Liver (tissue), 9 donors: ENCODE measurements around the gene PPP1R3G. TPM values are rescaled to one million over a fixed set of nuclear protein-coding genes. Genes with fewer than 3 reads are reported as not detected.
A peak's percentile ranks its signal among the peaks of the same experiment; 100 is the strongest.

ENCODE experiments used
- DNase-seq: peaks from one replicate; pipeline ENCODE4 v3.0.0-alpha.2; 2017; ENCODE audit warnings: low spot score
- H3K27ac ChIP-seq, 2 donors: one replicate each; pipeline ENCODE4 v1.7.0; 2013; ENCODE audit warnings: inconsistent platforms in 2 of 2, low read length in 2 of 2, control low read depth in 1 of 2, low read depth in 1 of 2, mild to moderate bottlenecking in 1 of 2
- H3K27me3 ChIP-seq, 4 donors: one replicate each; pipeline versions ENCODE4 v1.6.1 to v1.7.0; 2013; ENCODE audit warnings: low read length in 3 of 4, inconsistent platforms in 1 of 4, mild to moderate bottlenecking in 1 of 4, moderate library complexity in 1 of 4; ENCODE audit not compliant: control insufficient read depth in 4 of 4, insufficient read depth in 4 of 4
- H3K36me3 ChIP-seq, 4 donors: one replicate each; pipeline versions ENCODE4 v1.6.1 to v1.7.0; 2013; ENCODE audit warnings: low read length in 3 of 4, mild to moderate bottlenecking in 3 of 4, low read depth in 1 of 4, moderate library complexity in 1 of 4; ENCODE audit not compliant: control insufficient read depth in 4 of 4, insufficient read depth in 3 of 4
- H3K4me1 ChIP-seq, 4 donors: one replicate each; pipeline versions ENCODE4 v1.6.1 to v1.7.0; 2013; ENCODE audit warnings: low read length in 3 of 4, mild to moderate bottlenecking in 3 of 4, moderate library complexity in 1 of 4; ENCODE audit not compliant: control insufficient read depth in 4 of 4, insufficient read depth in 4 of 4
- H3K4me3 ChIP-seq, 3 donors: one replicate each; pipeline versions ENCODE4 v1.6.1 to v1.7.0; 2013; ENCODE audit warnings: low read length in 3 of 3, control low read depth in 1 of 3, low read depth in 1 of 3, mild to moderate bottlenecking in 1 of 3
- H3K9ac ChIP-seq, 2 donors: one replicate each; pipeline ENCODE4 v1.7.0; 2013; ENCODE audit warnings: low read length in 2 of 2, mild to moderate bottlenecking in 2 of 2, moderate library complexity in 2 of 2, control low read depth in 1 of 2, low read depth in 1 of 2
- H3K9me3 ChIP-seq, 4 donors: one replicate each; pipeline versions ENCODE4 v1.6.1 to v1.7.0; 2013; ENCODE audit warnings: low read length in 3 of 4; ENCODE audit not compliant: control insufficient read depth in 4 of 4
- EGR1 ChIP-seq, 2 donors: IDR thresholded peaks; 2 replicates each; pipeline ENCODE4 v1.6.1; 2016 to 2018; ENCODE audit warnings: antibody characterized with exemption in 2 of 2, low read depth in 2 of 2
- FOXA1 ChIP-seq: IDR thresholded peaks from 2 replicates; pipeline ENCODE4 v1.6.1; 2016; ENCODE audit warnings: antibody characterized with exemption
- FOXA2 ChIP-seq: IDR thresholded peaks from 2 replicates; pipeline ENCODE4 v1.6.1; 2016; ENCODE audit warnings: antibody characterized with exemption
- NR2F2 ChIP-seq: IDR thresholded peaks from 2 replicates; pipeline ENCODE4 v1.6.1; 2016; ENCODE audit warnings: antibody characterized with exemption
- RXRA ChIP-seq, 2 donors: IDR thresholded peaks; 2 replicates each; pipeline ENCODE4 v1.6.1; 2017 to 2018; ENCODE audit warnings: antibody characterized with exemption in 2 of 2, mild to moderate bottlenecking in 1 of 2
- SP1 ChIP-seq: IDR thresholded peaks from 2 replicates; pipeline ENCODE4 v1.6.1; 2018; ENCODE audit warnings: antibody characterized with exemption, mild to moderate bottlenecking
- TAF1 ChIP-seq: conservative IDR thresholded peaks from 2 replicates; pipeline ENCODE4 v1.6.1; 2016; ENCODE audit warnings: antibody characterized with exemption, mild to moderate bottlenecking
- WGBS: extraction: QIAGEN DNeasy Blood & Tissue Kit; methylation state at CpG from one replicate; pipeline ENCODE4 v1.1.7; 2013; 5-methylcytosine and 5-hydroxymethylcytosine counted together
- polyA plus RNA-seq, 2 donors: library from polyadenylated mRNA; stranded (reverse) in 1 of 2; unstranded in 1 of 2; fragments of 200-250 nt in 1 of 2; fragments of >200 nt in 1 of 2; fragmentation: Nextera tagmentation in 1 of 2; extraction: Ambion mirVana in 1 of 2; gene quantifications; one replicate each; pipeline versions ENCODE4 v1.2.1 to v1.2.3, GENCODE V29; 2013 to 2015
- total RNA-seq, 2 donors: library from RNA; depleted of rRNA; stranded (reverse); fragments of >200 nt; gene quantifications; one replicate each; pipeline ENCODE4 v1.2.3, GENCODE V29; 2014
- TF ChIP-seq, protein P1 (sequence below): IDR thresholded peaks from 2 replicates; pipeline ENCODE4 v1.6.1; 2016; ENCODE audit warnings: antibody characterized with exemption
- TF ChIP-seq, protein P2 (sequence below): fragments of 150-350 bp; IDR thresholded peaks from 2 replicates; pipeline ENCODE4 v1.5.1; 2017; ENCODE audit warnings: improper control_type of control experiment, low read depth, low read length; ENCODE audit not compliant: missing input control
- TF ChIP-seq, protein P3 (sequence below): IDR thresholded peaks from 2 replicates; pipeline ENCODE4 v1.6.1; 2016; ENCODE audit warnings: antibody characterized with exemption, mild to moderate bottlenecking
- TF ChIP-seq, protein P4 (sequence below): IDR thresholded peaks from 2 replicates; pipeline ENCODE4 v1.6.1; 2016; ENCODE audit warnings: antibody characterized with exemption
- donor health status: healthy.
- donor health status: healthy.
- donor health status: healthy.
- donor health status: healthy.
- donor health status: healthy.

The PPP1R3G gene
- total and polyA plus RNA-seq, 4 donors: 0.25 to 3.0 (median 0.47) TPM

DNA sequence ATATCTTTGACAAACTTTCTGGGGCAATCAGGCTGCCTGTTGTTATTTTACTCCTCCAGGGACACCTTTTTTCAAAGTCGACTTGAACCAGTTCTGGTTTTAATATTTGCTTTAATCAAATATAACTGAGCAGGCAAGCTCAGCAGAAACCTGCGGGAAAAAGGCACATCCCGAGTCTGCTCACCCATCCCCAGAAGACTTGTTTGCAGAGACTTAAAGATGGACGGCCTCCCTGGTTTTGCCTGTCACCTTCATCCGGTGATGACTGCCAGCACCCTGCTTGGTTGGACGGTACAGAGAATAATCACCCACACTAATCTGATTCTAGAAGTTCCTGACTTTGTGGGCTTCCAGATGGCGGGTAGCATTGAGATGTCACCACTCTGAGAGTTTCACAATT lies 36.8 kb downstream of the PPP1R3G start:
- peak overlapping the region; percentile 4 to 49 for H3K9ac ChIP-seq
- 47% methylated on average over 7 of the region's 7 CpGs for WGBS
- no peaks in the 10 kb centered on the region for H3K27me3 ChIP-seq
- H3K4me1 ChIP-seq: peaks cover 15 to 35% (median 22%) of the 10 kb centered on the region in 4 donors
- no peaks in the 10 kb centered on the region for H3K36me3 ChIP-seq
- no peak for DNase-seq
- no peaks in the 10 kb centered on the region for H3K9me3 ChIP-seq
- no peak overlapping the region for H3K4me3 ChIP-seq
- TF ChIP-seq, protein P1, sequence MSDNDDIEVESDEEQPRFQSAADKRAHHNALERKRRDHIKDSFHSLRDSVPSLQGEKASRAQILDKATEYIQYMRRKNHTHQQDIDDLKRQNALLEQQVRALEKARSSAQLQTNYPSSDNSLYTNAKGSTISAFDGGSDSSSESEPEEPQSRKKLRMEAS: no peak
- TF ChIP-seq NR2F2: peak; percentile 1
- TF ChIP-seq EGR1 (IDR thresholded peaks at IDR 0.05; ENCODE audit: low read depth in 2 of 2): no peak
- peak overlapping the region; percentile 87 to 96 for H3K27ac ChIP-seq

DNA sequence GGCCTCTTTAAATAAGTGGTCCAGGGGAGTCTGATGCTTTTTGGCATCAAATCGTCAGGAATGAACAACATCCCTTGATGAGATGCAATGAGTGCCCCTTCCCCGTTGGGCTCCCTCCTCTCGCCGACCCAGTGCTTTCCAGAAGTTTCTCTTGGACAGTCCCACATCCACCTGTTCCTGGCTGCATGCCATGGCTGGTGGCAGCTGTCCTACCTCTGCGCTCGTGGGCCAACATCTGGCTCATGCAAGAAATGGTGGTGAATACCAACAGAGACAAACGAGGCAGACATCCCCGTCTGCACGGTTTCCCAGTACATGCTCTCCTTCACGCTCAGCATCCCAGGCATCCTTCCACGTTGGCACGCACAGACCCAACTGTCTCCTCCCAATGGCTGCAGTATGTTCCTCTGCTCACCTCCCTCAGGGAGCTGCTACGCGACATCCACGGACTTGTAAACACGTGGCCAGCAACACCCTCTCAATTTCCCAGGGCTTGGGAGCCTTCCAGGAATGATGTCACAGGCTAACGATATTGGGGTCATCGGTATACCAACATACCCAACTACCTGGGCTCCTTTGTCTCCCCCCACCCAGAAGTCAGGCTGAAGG lies 37.5 kb downstream of the PPP1R3G start:
- Histone ChIP-seq H3K4me3 (no peak overlapping the region), H3K27me3 (no peaks in the 10 kb centered on the region), H3K27ac (peak overlapping the region; percentile 87 to 96), H3K9me3 (no peaks in the 10 kb centered on the region), H3K9ac (peak overlapping the region; percentile 4 to 49), H3K4me1 (peaks cover 15 to 35% (median 22%) of the 10 kb centered on the region in 4 donors), H3K36me3 (no peaks in the 10 kb centered on the region)
- DNase-seq: no peak
- no peak for TF ChIP-seq NR2F2
- TF ChIP-seq SP1: no peak
- no peak for TF ChIP-seq FOXA2
- TF ChIP-seq, protein P2, sequence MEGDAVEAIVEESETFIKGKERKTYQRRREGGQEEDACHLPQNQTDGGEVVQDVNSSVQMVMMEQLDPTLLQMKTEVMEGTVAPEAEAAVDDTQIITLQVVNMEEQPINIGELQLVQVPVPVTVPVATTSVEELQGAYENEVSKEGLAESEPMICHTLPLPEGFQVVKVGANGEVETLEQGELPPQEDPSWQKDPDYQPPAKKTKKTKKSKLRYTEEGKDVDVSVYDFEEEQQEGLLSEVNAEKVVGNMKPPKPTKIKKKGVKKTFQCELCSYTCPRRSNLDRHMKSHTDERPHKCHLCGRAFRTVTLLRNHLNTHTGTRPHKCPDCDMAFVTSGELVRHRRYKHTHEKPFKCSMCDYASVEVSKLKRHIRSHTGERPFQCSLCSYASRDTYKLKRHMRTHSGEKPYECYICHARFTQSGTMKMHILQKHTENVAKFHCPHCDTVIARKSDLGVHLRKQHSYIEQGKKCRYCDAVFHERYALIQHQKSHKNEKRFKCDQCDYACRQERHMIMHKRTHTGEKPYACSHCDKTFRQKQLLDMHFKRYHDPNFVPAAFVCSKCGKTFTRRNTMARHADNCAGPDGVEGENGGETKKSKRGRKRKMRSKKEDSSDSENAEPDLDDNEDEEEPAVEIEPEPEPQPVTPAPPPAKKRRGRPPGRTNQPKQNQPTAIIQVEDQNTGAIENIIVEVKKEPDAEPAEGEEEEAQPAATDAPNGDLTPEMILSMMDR: no peak
- TF ChIP-seq TAF1: no peak
- TF ChIP-seq, protein P3, sequence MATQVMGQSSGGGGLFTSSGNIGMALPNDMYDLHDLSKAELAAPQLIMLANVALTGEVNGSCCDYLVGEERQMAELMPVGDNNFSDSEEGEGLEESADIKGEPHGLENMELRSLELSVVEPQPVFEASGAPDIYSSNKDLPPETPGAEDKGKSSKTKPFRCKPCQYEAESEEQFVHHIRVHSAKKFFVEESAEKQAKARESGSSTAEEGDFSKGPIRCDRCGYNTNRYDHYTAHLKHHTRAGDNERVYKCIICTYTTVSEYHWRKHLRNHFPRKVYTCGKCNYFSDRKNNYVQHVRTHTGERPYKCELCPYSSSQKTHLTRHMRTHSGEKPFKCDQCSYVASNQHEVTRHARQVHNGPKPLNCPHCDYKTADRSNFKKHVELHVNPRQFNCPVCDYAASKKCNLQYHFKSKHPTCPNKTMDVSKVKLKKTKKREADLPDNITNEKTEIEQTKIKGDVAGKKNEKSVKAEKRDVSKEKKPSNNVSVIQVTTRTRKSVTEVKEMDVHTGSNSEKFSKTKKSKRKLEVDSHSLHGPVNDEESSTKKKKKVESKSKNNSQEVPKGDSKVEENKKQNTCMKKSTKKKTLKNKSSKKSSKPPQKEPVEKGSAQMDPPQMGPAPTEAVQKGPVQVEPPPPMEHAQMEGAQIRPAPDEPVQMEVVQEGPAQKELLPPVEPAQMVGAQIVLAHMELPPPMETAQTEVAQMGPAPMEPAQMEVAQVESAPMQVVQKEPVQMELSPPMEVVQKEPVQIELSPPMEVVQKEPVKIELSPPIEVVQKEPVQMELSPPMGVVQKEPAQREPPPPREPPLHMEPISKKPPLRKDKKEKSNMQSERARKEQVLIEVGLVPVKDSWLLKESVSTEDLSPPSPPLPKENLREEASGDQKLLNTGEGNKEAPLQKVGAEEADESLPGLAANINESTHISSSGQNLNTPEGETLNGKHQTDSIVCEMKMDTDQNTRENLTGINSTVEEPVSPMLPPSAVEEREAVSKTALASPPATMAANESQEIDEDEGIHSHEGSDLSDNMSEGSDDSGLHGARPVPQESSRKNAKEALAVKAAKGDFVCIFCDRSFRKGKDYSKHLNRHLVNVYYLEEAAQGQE: no peak
- TF ChIP-seq, protein P4, sequence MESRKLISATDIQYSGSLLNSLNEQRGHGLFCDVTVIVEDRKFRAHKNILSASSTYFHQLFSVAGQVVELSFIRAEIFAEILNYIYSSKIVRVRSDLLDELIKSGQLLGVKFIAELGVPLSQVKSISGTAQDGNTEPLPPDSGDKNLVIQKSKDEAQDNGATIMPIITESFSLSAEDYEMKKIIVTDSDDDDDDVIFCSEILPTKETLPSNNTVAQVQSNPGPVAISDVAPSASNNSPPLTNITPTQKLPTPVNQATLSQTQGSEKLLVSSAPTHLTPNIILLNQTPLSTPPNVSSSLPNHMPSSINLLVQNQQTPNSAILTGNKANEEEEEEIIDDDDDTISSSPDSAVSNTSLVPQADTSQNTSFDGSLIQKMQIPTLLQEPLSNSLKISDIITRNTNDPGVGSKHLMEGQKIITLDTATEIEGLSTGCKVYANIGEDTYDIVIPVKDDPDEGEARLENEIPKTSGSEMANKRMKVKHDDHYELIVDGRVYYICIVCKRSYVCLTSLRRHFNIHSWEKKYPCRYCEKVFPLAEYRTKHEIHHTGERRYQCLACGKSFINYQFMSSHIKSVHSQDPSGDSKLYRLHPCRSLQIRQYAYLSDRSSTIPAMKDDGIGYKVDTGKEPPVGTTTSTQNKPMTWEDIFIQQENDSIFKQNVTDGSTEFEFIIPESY: no peak
- TF ChIP-seq RXRA (IDR thresholded peaks at IDR 0.05): no peak
- no peak for TF ChIP-seq FOXA1
- 84% methylated on average over 18 of the region's 18 CpGs for WGBS
